SK-N-SH (cell line): Measurements from ENCODE around the gene UBAC2. TPM values are rescaled to one million over a fixed set of nuclear protein-coding genes. Genes with fewer than 3 reads are reported as not detected.

Experiments used
- CTCF ChIA-PET: fragments of 300-600, 350-600 bp; formaldehyde crosslinking; extraction: SDS; loops from one replicate; lab custom pipeline; 2021; lab: Yijun Ruan, JAX
- POLR2A ChIA-PET: fragments of 350-600 bp; sonication (Branson Sonifier 250); formaldehyde crosslinking; extraction: SDS; loops from one replicate; lab custom pipeline; 2020; ENCODE audit warnings: antibody characterized with exemption, inconsistent platforms; lab: Yijun Ruan, JAX
- DNase-seq: peaks from one replicate; pipeline ENCODE4 v3.0.0; 2012
- H2AFZ ChIP-seq: fragments of 200-600 bp; sonication (generic); 2 replicates; pipeline ENCODE4 v1.8.1; 2016; ENCODE audit warnings: antibody characterized with exemption, mild to moderate bottlenecking, low read depth
- H3F3A ChIP-seq: fragments of 200-600 bp; sonication (generic); replicated peaks from 2 replicates; pipeline ENCODE3; 2016; ENCODE audit warnings: antibody characterized with exemption, mild to moderate bottlenecking; ENCODE audit not compliant: insufficient read depth
- H3K27ac ChIP-seq, 2 experiments: fragments of 200-500 bp in 1 of 2; fragments of 200-600 bp in 1 of 2; sonication (Bioruptor generic) in 1 of 2; sonication (generic), shearing (Covaris generic) in 1 of 2; 2 replicates each; pipeline versions ENCODE4 v1.5.1 to v1.6.1; 2014 to 2016; ENCODE audit warnings: low read depth in 2 of 2, inconsistent platforms in 1 of 2, low read length in 1 of 2, mild to moderate bottlenecking in 1 of 2, mixed read lengths in 1 of 2
- H3K27me3 ChIP-seq: fragments of 200-600 bp; sonication (generic), shearing (Covaris generic); 2 replicates; pipeline ENCODE4 v1.6.1; 2016; ENCODE audit warnings: mixed run types; ENCODE audit not compliant: insufficient read depth
- H3K36me3 ChIP-seq, 2 experiments: fragments of 200-500 bp in 1 of 2; fragments of 200-600 bp in 1 of 2; sonication (Bioruptor generic) in 1 of 2; sonication (generic) in 1 of 2; replicated peaks in 1 of 2; 2 replicates each; pipeline versions ENCODE3 to v1.5.1; 2014 to 2016; ENCODE audit warnings: low read length in 1 of 2, mild to moderate bottlenecking in 1 of 2; ENCODE audit not compliant: insufficient read depth in 2 of 2, control insufficient read depth in 1 of 2
- H3K4me1 ChIP-seq, 2 experiments: fragments of 200-500 bp in 1 of 2; fragments of 200-600 bp in 1 of 2; sonication (Bioruptor generic) in 1 of 2; sonication (generic), shearing (Covaris generic) in 1 of 2; 2 replicates each; pipeline versions ENCODE4 v1.5.1 to v1.6.1; 2014 to 2016; ENCODE audit warnings: low read depth in 1 of 2, low read length in 1 of 2, mixed run types in 1 of 2; ENCODE audit not compliant: insufficient read depth in 2 of 2, control insufficient read depth in 1 of 2
- H3K4me2 ChIP-seq: fragments of 200-600 bp; sonication (generic), shearing (Covaris generic); 2 replicates; pipeline ENCODE4 v1.6.1; 2017; ENCODE audit warnings: mixed run types
- H3K4me3 ChIP-seq, 2 experiments: fragments of 200-500 bp in 1 of 2; fragments of 200-600 bp in 1 of 2; sonication (Bioruptor generic) in 1 of 2; sonication (generic), shearing (Covaris generic) in 1 of 2; 2 replicates each; pipeline versions ENCODE4 v1.5.1 to v1.8.1; 2014 to 2016; ENCODE audit warnings: low read depth in 2 of 2, inconsistent platforms in 1 of 2, low read length in 1 of 2, mild to moderate bottlenecking in 1 of 2, mixed read lengths in 1 of 2, moderate library complexity in 1 of 2
- H3K79me2 ChIP-seq: fragments of 200-600 bp; sonication (generic); 2 replicates; pipeline ENCODE4 v1.8.1; 2017; ENCODE audit warnings: mild to moderate bottlenecking; ENCODE audit not compliant: insufficient read depth
- H3K9ac ChIP-seq: fragments of 200-600 bp; sonication (generic); 2 replicates; pipeline ENCODE4 v1.6.1; 2017; ENCODE audit warnings: mixed run types
- H3K9me2 ChIP-seq: fragments of 200-600 bp; sonication (generic); 2 replicates; pipeline ENCODE4 v1.6.1; 2017; ENCODE audit warnings: mixed run types
- H3K9me3 ChIP-seq: fragments of 200-600 bp; sonication (generic); 2 replicates; pipeline ENCODE4 v1.6.1; 2017; ENCODE audit warnings: mixed run types, mild to moderate bottlenecking, moderate library complexity
- H4K20me1 ChIP-seq: fragments of 200-600 bp; sonication (generic); 2 replicates; pipeline ENCODE4 v1.6.1; 2017; ENCODE audit warnings: mild to moderate bottlenecking, mixed run types; ENCODE audit not compliant: insufficient read depth
- CHD2 ChIP-seq: fragments of 150-350 bp; IDR thresholded peaks from 2 replicates; pipeline ENCODE4 v1.6.1; 2018; ENCODE audit warnings: low read length; ENCODE audit not compliant: partially characterized antibody
- EP300 ChIP-seq, 2 experiments: IDR thresholded peaks; 2 replicates each; pipeline versions ENCODE4 v1.4.0 to v1.6.1; 2012; ENCODE audit warnings: borderline replicate concordance in 1 of 2, low read depth in 1 of 2, low read length in 1 of 2
- FOXJ3 ChIP-seq: sonication (generic); formaldehyde crosslinking; IDR thresholded peaks from 2 replicates; pipeline ENCODE4 v1.5.1; 2020; ENCODE audit warnings: mild to moderate bottlenecking, missing genetic modification reagents
- GABPA ChIP-seq: IDR thresholded peaks from 2 replicates; pipeline ENCODE4 v1.4.0; 2012; ENCODE audit warnings: low read depth, mild to moderate bottlenecking
- GATA2 ChIP-seq: sonication (generic); formaldehyde crosslinking; IDR thresholded peaks from 2 replicates; pipeline ENCODE4 v1.5.0; 2020; ENCODE audit warnings: mild to moderate bottlenecking, missing genetic modification reagents
- IRF3 ChIP-seq: fragments of 150-350 bp; IDR thresholded peaks from 2 replicates; pipeline ENCODE4 v1.6.1; 2016; ENCODE audit warnings: mild to moderate bottlenecking, low read depth, low read length
- MXI1 ChIP-seq: IDR thresholded peaks from 2 replicates; pipeline ENCODE4 v1.6.1; 2012; ENCODE audit warnings: mild to moderate bottlenecking, low read depth, low read length, improper control_type of control experiment
- PBX3 ChIP-seq: IDR thresholded peaks from 2 replicates; pipeline ENCODE4; 2012
- RAD21 ChIP-seq: IDR thresholded peaks from 2 replicates; pipeline ENCODE4 v1.6.1; 2012; ENCODE audit warnings: mild to moderate bottlenecking, low read length
- TCF12 ChIP-seq: IDR thresholded peaks from 2 replicates; pipeline ENCODE4 v1.4.0; 2012
- YY1 ChIP-seq: IDR thresholded peaks from 2 replicates; pipeline ENCODE4 v1.4.0; 2012; ENCODE audit warnings: low read depth, mild to moderate bottlenecking
- WGBS: methylation state at CpG from one replicate; pipeline ENCODE4 v1.1.6; 2017; ENCODE audit warnings: low lambda C conversion rate; 5-methylcytosine and 5-hydroxymethylcytosine counted together
- polyA plus RNA-seq, 3 experiments: library from polyadenylated mRNA; depleted of rRNA; stranded (reverse); fragments of >200 nt; gene quantifications; 2 replicates each; pipeline ENCODE4 v1.2.3, GENCODE V29; 2012

Gene UBAC2
- polyA plus RNA-seq, 1 of the 3 experiments (the other 2 are of a cell fraction): 79.0 TPM

GRCh38 chr13:99399623-99399974, 198.9 kb downstream of the UBAC2 start:
- 84% methylated on average over 8 of the region's 8 CpGs for WGBS
- no peaks in the 10 kb centered on the region for H3K9me3 ChIP-seq
- TF ChIP-seq RAD21 (no peak), MXI1 (no peak), IRF3 (no peak), CHD2 (no peak), YY1 (no peak), GABPA (no peak), PBX3 (no peak), EP300 (IDR thresholded peaks at IDR 0.05; ENCODE audit: borderline replicate concordance in 1 of 2, low read depth in 1 of 2, low read length in 1 of 2) (no peak), FOXJ3 (CRISPR knock-in tag) (no peak), GATA2 (CRISPR knock-in tag) (no peak), TCF12 (no peak)
- TF ChIP-seq, all 33 proteins: peak for 0
- no peak for DNase-seq
- Histone ChIP-seq H3K27me3 (no peaks in the 10 kb centered on the region; the same call in 1 of the 2 replicates), H3K4me3 (no peak overlapping the region), H2AFZ (no peak overlapping the region), H3K79me2 (no peaks in the 10 kb centered on the region), H4K20me1 (no peaks in the 10 kb centered on the region), H3K4me1 (no peaks in the 10 kb centered on the region), H3K36me3 (no peaks in the 10 kb centered on the region), H3K27ac (no peak overlapping the region), H3K4me2 (no peak overlapping the region), H3F3A (no peaks in the 10 kb centered on the region), H3K9me2 (no peaks in the 10 kb centered on the region), H3K9ac (no peak overlapping the region)
- ChIA-PET CTCF (no interaction called here), POLR2A (no interaction called here)

GRCh38 chr13:99403458-99403971, 202.9 kb downstream of the UBAC2 start:
- ChIA-PET POLR2A (no interaction called here), CTCF (no interaction called here)
- Histone ChIP-seq H3K4me3 (no peak overlapping the region), H3K9ac (no peak overlapping the region), H3K9me2 (no peaks in the 10 kb centered on the region), H3K79me2 (no peaks in the 10 kb centered on the region), H2AFZ (no peak overlapping the region), H4K20me1 (no peaks in the 10 kb centered on the region), H3K36me3 (no peaks in the 10 kb centered on the region), H3F3A (no peaks in the 10 kb centered on the region), H3K4me2 (no peak overlapping the region), H3K9me3 (no peaks in the 10 kb centered on the region), H3K27ac (no peak overlapping the region), H3K4me1 (no peaks in the 10 kb centered on the region), H3K27me3 (no peaks in the 10 kb centered on the region; the same call in 1 of the 2 replicates)
- no peak for TF ChIP-seq IRF3
- WGBS: 52% methylated on average over 5 of the region's 5 CpGs
- DNase-seq: no peak
